Stimulated activated CD4-positive, alpha-beta T cell treated with anti-CD3 and anti-CD28 coated beads, Interleukin-1b, Interleukin-23, amount 100 ng/mL, for 24 hours (primary cell): Measurements from ENCODE around the gene SELENOW.
"Not testable (repeated sequence)": the region's sequence is repeated elsewhere in the genome, so short reads cannot be mapped to it uniquely, and the experiment has no call there.

ENCODE experiments used
- DNase-seq, 4 experiments: peaks; one replicate each; pipeline ENCODE4 v3.0.0-alpha.2; 2020; ENCODE audit warnings: low read depth in 4 of 4, low spot score in 1 of 4

The SELENOW gene

DNA sequence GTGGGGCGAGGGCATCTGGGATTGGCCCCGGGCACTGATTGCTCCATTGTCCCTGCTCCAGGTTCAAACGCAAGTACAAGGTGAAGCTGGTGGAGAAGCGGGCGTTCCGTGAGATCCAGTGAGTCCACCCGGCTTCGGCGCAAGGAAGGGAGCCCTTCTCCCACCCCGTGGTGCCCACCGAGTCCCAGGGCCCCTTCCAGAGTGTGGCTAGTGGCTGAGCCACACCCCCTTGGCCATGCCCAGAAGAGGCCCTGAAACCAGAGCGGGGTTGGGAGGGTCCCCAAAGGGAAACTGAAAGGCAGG, 21.9 kb upstream of the SELENOW start:
- no peak for DNase-seq

- no peak for DNase-seq
Observed at GRCh38 chr19:47756953-47757608, 21.4 kb upstream of the SELENOW start.

- no peak for DNase-seq
Observed at GRCh38 chr19:47757617-47758442, 20.7 kb upstream of the SELENOW start.

- no peak for DNase-seq
Observed at GRCh38 chr19:47758443-47758804, 20.1 kb upstream of the SELENOW start.

GRCh38 chr19:47760632-47760999, 17.9 kb upstream of the SELENOW start:
- no peak for DNase-seq

- DNase-seq = no peak
Observed at GRCh38 chr19:47761566-47761965, 16.9 kb upstream of the SELENOW start.

GRCh38 chr19:47762151-47762550, 16.4 kb upstream of the SELENOW start:
- no peak for DNase-seq

- DNase-seq = no peak
Observed at GRCh38 chr19:47762615-47763308, 15.7 kb upstream of the SELENOW start.

GRCh38 chr19:47764705-47765104, 13.8 kb upstream of the SELENOW start:
- DNase-seq = not testable (repeated sequence)

DNA sequence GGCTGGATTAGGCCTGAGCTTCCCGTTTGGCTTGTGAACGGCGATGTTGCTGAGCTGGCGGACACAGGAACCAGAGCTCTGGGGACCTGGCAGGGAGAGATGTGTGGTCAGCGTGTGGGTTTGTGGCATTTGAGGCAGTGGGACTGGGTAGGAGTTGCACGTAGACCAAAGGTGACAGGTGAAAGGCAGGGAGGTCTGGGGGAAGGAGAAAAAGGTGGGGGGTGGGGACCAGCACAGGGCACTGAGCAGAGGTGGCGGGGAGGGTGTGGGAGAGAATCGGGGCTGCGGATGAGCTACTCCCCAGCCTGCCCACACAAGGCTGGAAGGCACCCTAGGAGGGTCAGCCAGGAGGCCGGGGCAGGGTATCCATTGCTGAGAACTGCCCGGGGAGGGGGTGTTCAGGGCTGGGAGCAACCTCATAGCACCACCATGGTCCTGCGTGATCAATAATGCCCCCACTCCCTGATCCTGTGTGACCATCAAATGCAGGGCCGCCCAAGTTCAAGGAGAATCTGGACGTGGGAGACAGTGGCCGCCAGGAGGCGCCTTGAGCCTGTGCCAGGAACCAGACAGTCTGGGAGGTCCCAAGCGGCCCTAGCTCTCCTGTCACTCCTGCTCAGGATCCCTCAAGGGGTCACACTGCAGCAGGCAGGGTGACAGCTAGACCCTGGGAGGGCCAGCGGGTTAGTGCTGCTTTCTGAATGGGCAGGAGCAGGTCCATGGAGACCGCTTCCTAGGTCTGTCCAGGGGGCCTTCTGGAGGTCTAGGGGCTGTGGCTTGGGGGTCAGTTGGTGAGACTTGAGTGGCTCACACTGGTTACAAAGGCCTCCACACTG, 12.8 kb upstream of the SELENOW start:
- no peak for DNase-seq

DNA sequence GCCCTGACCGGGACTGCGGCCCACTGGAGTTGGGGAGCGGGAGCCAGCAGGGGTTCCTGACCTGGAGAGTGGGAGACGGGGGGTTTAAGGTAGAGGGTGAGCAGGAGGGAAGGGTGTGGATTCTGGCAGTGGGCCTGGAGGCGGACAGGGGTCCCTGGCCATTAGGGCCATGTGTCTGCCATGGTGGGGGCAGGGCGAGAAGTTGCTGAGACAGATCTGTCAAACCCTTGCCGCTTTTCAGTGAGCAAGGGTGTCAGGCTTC, 12.2 kb upstream of the SELENOW start:
- no peak for DNase-seq

GRCh38 chr19:47766670-47767069, 11.8 kb upstream of the SELENOW start:
- DNase-seq = no peak

GRCh38 chr19:47767349-47767748, 11.2 kb upstream of the SELENOW start:
- no peak for DNase-seq

DNA sequence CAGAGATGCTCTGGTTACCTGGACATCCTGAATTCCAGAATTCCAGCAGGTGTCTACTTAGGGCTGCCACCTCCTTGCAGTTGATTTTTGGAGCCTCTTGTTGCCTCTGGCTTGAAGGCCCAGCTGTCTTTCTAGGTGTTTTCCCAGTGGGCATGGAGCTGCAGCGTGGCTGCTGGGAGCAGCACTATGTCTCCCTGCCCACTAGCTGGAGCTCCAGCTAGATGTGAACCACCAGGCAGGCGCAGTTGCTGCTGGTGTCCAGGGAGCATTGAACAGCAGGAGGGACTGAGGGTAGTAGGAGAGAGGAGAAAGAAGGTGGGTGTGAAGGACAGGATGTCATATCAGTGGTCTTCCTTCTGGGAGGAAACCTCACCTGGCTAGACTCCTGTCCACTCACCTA, 9.9 kb upstream of the SELENOW start:
- DNase-seq = no peak

DNA sequence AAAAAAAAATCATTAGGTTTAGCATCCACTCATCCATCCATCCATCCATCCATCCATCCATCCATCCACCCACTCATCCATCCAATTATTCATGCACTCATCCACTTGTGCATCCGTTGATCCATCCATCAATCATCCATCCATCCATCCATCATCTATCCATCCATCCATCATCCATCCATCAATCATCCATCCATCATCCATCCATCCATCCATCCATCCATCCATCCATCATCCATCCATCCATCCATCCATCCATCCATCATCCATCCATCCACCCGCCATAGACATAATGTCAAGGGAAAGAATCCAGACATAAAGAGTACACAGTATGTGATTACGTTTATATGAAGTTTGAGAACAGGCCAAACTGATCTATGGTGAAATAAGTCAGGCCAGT, 9.0 kb upstream of the SELENOW start:
- DNase-seq = no peak

DNA sequence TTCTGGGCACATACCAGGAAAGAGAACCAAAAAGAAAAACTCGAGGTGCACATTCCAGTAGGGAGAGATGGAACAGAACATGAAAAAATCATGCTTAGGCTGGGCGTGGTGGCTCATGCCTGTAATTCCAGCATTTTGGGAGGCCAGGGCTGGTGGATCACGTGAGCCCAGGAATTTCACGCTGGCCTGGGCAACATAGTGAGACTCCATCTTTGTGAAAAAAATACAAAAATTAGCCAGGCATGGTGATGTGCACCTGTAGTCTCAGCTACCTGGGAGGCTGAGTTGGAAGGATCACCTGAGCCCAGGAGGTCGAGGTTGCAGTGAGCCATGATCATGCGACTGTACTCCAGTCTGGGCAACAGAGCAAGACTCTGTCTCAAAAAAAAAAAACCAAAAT, 7.2 kb upstream of the SELENOW start:
- not testable (repeated sequence) for DNase-seq

GRCh38 chr19:47776568-47776967, 1.9 kb upstream of the SELENOW start:
- DNase-seq = no peak

GRCh38 chr19:47777245-47778048, 1.1 kb upstream of the SELENOW start:
- not testable (repeated sequence) for DNase-seq

DNA sequence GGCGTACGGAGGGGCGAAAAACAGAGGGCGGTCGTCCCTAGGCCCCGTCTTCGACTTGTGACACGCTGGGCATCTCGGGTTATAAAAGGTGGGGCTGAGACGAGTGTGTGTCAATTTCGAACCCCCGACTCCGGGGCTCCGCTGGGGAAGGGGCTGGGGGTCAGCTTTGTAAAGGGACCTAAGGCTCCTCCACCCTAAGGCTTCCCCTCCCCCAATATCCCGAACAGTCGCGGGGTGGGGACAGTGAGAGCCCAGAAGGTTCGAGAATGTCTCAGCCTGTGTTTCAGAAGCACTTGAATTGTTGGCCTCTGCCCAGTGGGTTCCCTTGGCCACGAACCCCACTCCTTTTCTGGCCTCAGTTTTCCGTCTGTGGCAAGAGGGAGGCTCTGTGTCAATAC, 450 bp downstream of the SELENOW start:
- DNase-seq = no peak

GRCh38 chr19:47779524-47780214, 1.2 kb downstream of the SELENOW start:
- no peak for DNase-seq

- DNase-seq = no peak
Observed at GRCh38 chr19:47780215-47780551, 1.7 kb downstream of the SELENOW start.
